ENCODE measurements around the gene PHC2.

PHC2 gene

DNA sequence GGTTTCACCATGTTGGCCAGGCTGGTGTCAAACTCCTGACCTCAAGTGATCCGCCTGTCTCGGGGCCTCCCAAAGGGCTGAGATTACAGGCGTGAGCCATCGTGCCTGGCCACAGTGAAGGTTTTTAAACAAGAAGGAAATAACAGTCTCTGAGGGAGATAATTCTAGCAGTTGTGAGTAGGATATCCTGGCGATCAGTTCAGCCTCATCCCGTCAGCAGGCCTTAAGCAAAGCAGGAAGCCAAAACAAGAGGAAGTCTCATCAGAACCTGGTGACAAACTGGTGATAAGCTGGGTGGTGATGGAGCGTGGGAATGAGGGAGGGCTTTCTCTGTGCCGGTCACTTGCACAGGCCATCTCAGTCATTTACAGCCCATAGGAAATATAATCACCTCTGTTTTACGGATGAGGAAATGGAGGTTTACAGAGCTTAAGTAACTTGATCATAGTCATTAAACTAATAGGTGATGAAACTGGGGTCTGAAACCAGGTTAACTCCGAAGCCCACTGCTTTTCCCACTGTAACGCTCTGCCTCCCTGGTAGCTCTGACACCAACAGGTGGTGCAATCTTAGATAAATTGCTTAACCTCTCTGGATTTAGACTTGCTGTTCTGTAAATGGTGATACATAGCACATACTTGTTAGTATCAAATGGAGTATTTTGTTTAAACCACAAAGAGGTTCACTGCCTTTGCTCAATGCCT is 69.2 kb downstream of the PHC2 start:
- no peak overlapping the region for H3K27ac ChIP-seq
- TF ChIP-seq CTCF (conservative IDR thresholded peaks at IDR 0.05): no peak

DNA sequence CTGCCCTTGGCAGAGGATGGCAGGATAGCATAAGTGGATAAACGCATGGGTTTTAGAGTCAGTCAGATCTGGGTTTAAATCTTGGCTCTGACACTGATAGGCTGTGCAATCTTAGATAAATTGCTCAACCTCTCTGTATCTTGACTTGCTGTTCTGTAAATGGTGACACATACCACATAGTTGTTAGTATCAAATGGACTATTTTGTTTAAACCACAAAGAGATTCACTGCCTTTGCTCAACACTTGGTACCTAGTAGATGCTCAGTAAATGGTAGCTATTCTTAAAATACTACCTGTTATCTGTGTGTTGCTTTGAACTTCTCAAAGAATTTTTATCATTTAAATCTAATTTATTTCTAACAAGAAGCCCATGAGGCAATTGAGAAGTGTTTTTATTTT is 70.5 kb downstream of the PHC2 start:
- no peak for TF ChIP-seq CTCF (conservative IDR thresholded peaks at IDR 0.05)
- H3K27ac ChIP-seq: no peak overlapping the region

GRCh38 chr1:33359931-33360330 is 71.0 kb downstream of the PHC2 start:
- no peak for TF ChIP-seq CTCF (conservative IDR thresholded peaks at IDR 0.05)
- no peak overlapping the region for H3K27ac ChIP-seq

- no peak overlapping the region for H3K27ac ChIP-seq
- no peak for TF ChIP-seq CTCF (conservative IDR thresholded peaks at IDR 0.05)
Measured at GRCh38 chr1:33358795-33359503, 71.9 kb downstream of the PHC2 start.

GRCh38 chr1:33358114-33358794 is 72.6 kb downstream of the PHC2 start:
- H3K27ac ChIP-seq: no peak overlapping the region
- no peak for TF ChIP-seq CTCF (conservative IDR thresholded peaks at IDR 0.05)

DNA sequence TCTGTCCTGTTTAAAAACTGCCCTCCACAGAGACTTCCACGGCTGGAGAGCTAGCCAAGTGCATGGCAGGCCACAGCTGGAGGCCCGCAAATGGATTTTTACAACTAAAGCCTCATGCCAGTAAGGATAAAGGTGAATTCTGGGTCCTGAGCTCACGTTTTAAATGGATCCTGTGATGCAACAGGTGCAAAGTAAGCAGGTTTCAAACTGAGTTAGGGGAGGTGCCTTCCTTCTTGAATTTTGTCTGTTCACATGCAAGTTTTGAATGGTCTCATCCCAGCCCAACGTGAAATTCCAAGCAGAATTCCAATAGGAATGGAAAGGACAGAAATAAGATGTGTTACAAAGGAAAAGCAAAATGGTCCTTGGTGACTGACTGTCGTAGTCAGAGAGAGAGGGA is 73.8 kb downstream of the PHC2 start:
- H3K27ac ChIP-seq: no peak overlapping the region
- no peak for TF ChIP-seq CTCF (conservative IDR thresholded peaks at IDR 0.05)

- no peak for TF ChIP-seq CTCF (conservative IDR thresholded peaks at IDR 0.05)
- no peak overlapping the region for H3K27ac ChIP-seq
Measured at GRCh38 chr1:33354707-33355316, 76.1 kb downstream of the PHC2 start.
